Measurements from ENCODE around the gene PDE7B. TPM values are rescaled to one million over a fixed set of nuclear protein-coding genes. Genes with fewer than 3 reads are reported as not detected.
A peak's percentile ranks its signal among the peaks of the same experiment; 100 is the strongest.
"Not testable (repeated sequence)": the region's sequence is repeated elsewhere in the genome, so short reads cannot be mapped to it uniquely, and the experiment has no call there.

Gene PDE7B
- total RNA-seq, 2 donors from 2014 or later = 10.3 TPM

- no peak for ATAC-seq
Measured at GRCh38 chr6:135837735-135838449, 13.6 kb upstream of the PDE7B start.

GRCh38 chr6:135839121-135839520 is 12.4 kb upstream of the PDE7B start:
- ATAC-seq = no peak
- DNase-seq = no peak
- intact Hi-C loops (cut with DNase I) = no loop called here

More at GRCh38 chr6:135837735-135838449, 13.6 kb upstream of the PDE7B start:
- intact Hi-C loops (cut with DNase I) = no loop called here
- DNase-seq = no peak

- ATAC-seq = no peak
- intact Hi-C loops (cut with DNase I) = no loop called here
- DNase-seq = no peak
Measured at GRCh38 chr6:135842618-135843392, 8.7 kb upstream of the PDE7B start.

GRCh38 chr6:135850882-135851281 is 619 bp upstream of the PDE7B start:
- DNase-seq = no peak
- no peak for ATAC-seq
- intact Hi-C loops (cut with DNase I) = no loop called here

DNA sequence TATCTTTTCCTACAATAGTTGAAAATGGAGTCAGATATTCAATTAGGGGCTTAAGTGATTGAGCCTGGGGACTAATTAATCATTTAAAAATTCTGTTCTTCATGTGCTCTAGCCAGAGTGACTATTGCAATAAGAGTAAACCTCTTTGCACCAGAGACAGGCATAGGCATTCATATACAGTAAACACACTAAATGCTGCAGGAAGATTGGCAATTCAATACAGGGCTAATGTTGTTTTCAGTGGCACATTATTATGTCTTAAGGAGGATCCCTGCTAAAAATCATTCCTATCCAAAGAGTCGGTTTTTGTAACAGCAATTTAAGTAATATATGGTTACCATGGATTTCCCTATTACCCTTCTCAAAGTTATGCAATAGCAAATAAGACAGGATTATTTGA is 1.2 kb downstream of the PDE7B start:
- intact Hi-C loops (cut with DNase I) = no loop called here
- DNase-seq (no peak), ATAC-seq (no peak)

DNA sequence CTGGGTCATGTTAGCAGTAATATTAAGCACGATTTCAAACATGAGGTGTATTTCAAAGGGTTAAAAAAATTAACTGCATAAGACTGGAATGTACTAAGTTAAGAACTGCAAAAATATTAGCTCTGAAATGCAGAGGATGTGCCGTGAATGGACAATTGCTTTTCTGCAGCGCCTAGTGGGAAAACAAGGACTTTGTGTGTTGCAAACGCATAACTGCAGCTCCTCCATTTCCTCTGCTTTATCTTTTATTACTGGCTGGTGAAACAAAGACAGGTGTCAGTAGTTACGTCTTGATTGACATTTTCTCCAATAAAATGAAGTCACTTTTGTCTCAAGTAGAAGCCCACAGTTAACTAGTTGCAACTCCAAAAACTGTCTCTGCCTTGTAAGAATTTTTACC is 1.7 kb downstream of the PDE7B start:
- no peak for DNase-seq
- no peak for ATAC-seq
- intact Hi-C loops (cut with DNase I) = no loop called here

GRCh38 chr6:135853986-135854385 is 2.5 kb downstream of the PDE7B start:
- DNase-seq = no peak
- intact Hi-C loops (cut with DNase I) = no loop called here
- no peak for ATAC-seq

DNA sequence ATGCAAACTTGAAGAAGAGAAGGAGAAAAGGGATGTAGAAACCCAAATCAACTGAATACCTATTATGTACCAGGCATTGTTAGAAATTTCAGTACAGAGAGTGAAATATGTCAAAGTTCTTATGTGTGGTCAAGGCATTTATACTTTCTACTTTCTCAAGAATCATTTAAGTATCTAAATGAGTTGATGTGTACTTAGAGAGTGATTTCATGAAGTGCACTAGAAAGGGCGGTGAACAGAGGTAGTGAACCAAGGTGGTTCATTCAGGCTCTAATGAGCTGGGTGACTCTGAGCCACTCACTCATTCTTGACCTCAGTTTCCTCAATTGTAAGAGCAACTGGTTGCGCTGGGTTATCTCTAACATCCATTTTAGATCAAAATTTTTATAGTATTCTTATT is 3.3 kb downstream of the PDE7B start:
- ATAC-seq = no peak
- intact Hi-C loops (cut with DNase I) = no loop called here

DNA sequence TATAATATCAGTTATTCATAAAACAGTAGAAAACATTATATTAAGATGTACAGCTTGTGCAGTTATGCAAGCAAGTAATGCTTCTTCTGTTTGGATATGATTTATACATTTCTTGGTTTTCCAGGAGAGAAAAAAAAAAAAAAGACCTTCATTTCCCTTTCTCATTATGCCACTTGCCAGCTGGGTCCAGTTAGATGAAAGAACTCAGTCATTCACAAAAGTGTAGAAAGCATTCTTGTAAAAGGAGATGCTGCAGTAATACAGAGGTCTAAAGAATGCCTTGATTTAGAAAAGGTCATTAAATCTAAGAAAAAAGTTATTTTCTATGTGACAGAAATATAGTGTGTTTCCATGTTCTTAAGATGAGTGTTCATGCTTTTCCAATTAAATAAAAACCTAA is 7.4 kb downstream of the PDE7B start:
- intact Hi-C loops (cut with DNase I) = no loop called here
- no peak for ATAC-seq
- DNase-seq = no peak

More for the DNA sequence above, 3.3 kb downstream of the PDE7B start:
- no peak for DNase-seq

DNA sequence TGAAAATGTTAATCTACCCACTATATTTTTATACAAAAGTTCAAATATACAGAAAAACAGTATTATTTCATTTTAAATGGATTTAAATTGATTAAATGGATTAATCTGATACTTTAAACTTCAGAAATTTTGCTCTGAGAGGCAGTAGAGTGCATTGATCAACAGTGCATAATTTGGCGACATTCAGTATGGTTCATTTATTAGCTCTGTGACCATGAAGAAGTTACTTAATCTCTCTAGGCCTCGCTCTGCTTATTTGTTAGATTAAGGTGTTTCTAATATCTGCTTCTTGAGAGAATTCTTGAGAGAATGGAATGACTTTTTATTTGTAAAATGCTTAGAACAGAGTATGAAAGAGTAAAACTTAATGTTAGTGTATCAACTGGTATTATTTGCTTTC is 8.9 kb downstream of the PDE7B start:
- no peak for ATAC-seq

GRCh38 chr6:135861189-135861588 is 9.7 kb downstream of the PDE7B start:
- no peak for DNase-seq
- ATAC-seq = no peak
- intact Hi-C loops (cut with DNase I) = no loop called here

More for the DNA sequence above, 8.9 kb downstream of the PDE7B start:
- intact Hi-C loops (cut with DNase I) = no loop called here
- no peak for DNase-seq

- ATAC-seq; intact Hi-C loops (cut with DNase I); DNase-seq: not testable (repeated sequence)
Measured at GRCh38 chr6:135864929-135865328, 13.4 kb downstream of the PDE7B start.

GRCh38 chr6:135866445-135867123 is 15.1 kb downstream of the PDE7B start:
- ATAC-seq (no peak), DNase-seq (no peak)
- intact Hi-C loops (cut with DNase I) = no loop called here

GRCh38 chr6:135867332-135867731 is 15.8 kb downstream of the PDE7B start:
- no peak for ATAC-seq

DNA sequence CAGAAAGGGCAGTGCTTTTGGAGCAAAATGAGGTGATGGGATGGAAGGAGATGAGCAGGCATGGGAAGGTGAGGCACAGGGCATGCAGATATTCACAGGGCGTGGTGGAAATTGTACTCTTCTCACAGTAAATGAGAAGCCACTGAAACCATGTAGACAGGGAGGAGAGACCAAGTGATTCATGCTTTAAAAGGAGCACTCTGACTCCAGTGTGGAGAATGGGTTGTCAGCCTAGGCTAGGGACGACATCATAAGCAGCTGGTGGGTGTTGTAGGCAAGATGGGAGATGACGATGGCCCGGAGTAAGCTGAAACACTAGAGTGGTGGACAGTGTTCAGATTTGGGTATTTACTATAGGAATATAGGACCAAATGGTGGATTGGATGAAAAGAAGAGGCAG is 18.4 kb downstream of the PDE7B start:
- intact Hi-C loops (cut with DNase I) = no loop called here
- no peak for DNase-seq
- ATAC-seq = no peak

More at GRCh38 chr6:135867332-135867731, 15.8 kb downstream of the PDE7B start:
- DNase-seq = no peak
- intact Hi-C loops (cut with DNase I) = no loop called here

- ATAC-seq = no peak
- intact Hi-C loops (cut with DNase I) = no loop called here
- DNase-seq = no peak
Measured at GRCh38 chr6:135870722-135871121, 19.2 kb downstream of the PDE7B start.

- intact Hi-C loops (cut with DNase I) = no loop called here
- ATAC-seq = peak in 1 of 2 donors; percentile 48
- DNase-seq = no peak
Measured at GRCh38 chr6:135871296-135871695, 19.8 kb downstream of the PDE7B start.

DNA sequence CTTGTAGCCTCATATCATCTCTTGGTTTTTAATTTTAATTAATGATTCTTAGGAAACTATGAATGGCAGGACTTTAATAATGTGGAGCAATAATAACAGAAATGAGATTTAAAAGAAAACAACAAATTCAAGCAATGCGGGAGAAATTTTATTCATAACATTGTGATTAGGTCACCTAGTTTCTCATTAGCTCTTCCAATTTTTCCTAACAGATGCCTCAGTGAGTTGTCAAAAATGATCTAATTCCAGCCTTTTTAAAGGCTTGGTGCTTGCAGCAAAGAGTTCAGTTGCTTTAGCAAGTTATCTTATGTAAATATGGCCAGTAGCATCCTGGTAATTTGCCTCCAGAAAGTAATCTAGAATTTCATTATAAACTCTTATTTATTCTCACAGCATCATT is 20.4 kb downstream of the PDE7B start:
- DNase-seq = no peak
- intact Hi-C loops (cut with DNase I) = no loop called here
- ATAC-seq = peak in 1 of 2 donors; percentile 58

GRCh38 chr6:135875446-135875845 is 23.9 kb downstream of the PDE7B start:
- intact Hi-C loops (cut with DNase I) = no loop called here

DNA sequence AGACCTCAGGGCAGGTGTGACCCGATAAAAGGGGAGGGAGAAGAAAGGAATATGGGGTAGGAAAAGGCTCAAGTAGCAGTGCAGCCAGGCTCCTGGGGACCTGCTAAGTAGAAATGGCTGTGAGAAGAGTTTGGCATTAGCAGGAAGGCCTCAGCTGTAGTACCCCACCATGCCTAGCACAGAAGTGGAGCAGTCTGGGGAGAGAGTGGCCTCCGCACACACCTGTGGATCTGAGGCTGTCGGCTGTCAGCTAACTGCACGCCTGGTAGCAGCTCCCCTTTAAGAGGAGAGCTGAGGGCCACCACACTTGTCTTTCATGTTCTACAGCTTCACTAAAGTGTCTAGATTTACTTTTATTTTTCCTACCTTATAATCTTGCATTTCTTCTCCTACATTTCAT is 24.6 kb downstream of the PDE7B start:
- no peak for ATAC-seq
- no peak for DNase-seq
- intact Hi-C loops (cut with DNase I) = no loop called here

More at GRCh38 chr6:135875446-135875845, 23.9 kb downstream of the PDE7B start:
- no peak for DNase-seq
- no peak for ATAC-seq
